T-helper 1 cell treated with Interleukin-12 subunit alpha and Interleukin-12 subunit beta and Interleukin-4 antibody, amounts not matched to agents 30 μg/mL and 1 μg/mL, for 36 hours (primary cell): ENCODE results near the gene APBB2.

Experiments
- H3K27ac Mint-ChIP-seq: one replicate; pipeline ENCODE4 v1.8.0; 2021; ENCODE audit warnings: mild to moderate bottlenecking, mixed read lengths
- H3K27me3 Mint-ChIP-seq: one replicate; pipeline ENCODE4 v1.8.0; 2021; ENCODE audit warnings: low read depth, mixed read lengths
- H3K36me3 Mint-ChIP-seq: one replicate; pipeline ENCODE4 v1.8.0; 2021; ENCODE audit warnings: low read depth, mixed read lengths
- H3K4me1 Mint-ChIP-seq: one replicate; pipeline ENCODE4 v1.8.0; 2021; ENCODE audit warnings: low read depth, mixed read lengths
- H3K4me3 Mint-ChIP-seq: one replicate; pipeline ENCODE4 v1.8.0; 2021; ENCODE audit warnings: mild to moderate bottlenecking, moderate library complexity, mixed read lengths
- H3K9me3 Mint-ChIP-seq: one replicate; pipeline ENCODE4 v1.8.0; 2021; ENCODE audit warnings: mixed read lengths

Gene APBB2

DNA sequence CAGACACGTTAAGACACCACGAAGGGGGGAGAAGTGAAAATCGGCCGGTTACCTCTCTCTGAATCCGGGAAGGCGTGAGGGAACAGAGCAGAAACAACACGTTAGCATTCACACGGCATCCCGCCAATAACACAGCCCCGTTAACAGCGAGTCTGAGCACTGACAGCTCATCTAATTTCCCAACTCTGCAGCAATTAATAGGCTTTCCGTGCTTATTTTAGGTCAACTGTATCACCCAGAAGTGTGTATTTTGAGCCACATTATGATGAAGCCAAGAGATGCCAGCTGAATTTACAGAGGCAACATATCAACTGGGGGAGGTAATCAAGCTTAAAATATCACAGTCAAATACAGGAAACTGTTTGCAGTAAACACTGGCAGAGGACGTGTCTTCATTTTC, 372.0 kb downstream of the APBB2 start:
- Mint-ChIP-seq H3K27ac (no peak overlapping the region), H3K27me3 (peaks cover 4% of the 10 kb centered on the region), H3K4me3 (no peak overlapping the region), H3K9me3 (no peaks in the 10 kb centered on the region), H3K4me1 (peaks cover 5% of the 10 kb centered on the region), H3K36me3 (no peaks in the 10 kb centered on the region)

DNA sequence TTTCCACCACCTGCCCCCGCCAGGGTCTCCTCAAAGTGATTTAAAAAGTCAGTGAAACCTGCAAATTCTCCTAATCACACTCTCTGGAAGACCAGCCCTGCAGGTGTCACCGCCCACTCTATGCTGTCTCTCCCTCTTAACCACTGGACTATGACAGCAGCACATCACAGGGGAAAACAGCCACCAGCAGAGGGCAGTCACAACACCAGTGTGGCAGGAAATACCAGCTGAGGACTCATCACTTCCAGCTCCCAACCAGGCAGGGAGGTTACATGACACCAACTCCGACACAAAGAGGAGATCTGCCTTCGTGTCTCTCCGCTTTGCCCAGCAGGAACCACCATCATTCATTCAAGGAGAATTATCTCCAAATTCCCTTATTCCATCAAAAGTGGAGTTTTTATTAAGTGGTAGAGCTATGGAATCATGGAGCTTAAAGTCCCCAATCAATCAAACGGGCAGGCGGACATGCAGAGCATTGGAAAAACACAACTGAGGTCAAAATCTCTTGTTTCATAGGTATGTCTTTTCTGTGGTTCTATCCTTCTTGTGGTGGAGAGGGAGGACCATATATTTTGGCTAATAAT, 373.3 kb downstream of the APBB2 start:
- H3K4me3 Mint-ChIP-seq: no peak overlapping the region
- no peaks in the 10 kb centered on the region for H3K36me3 Mint-ChIP-seq
- H3K27ac Mint-ChIP-seq: no peak overlapping the region
- peaks cover 5% of the 10 kb centered on the region for H3K4me1 Mint-ChIP-seq
- peaks cover 4% of the 10 kb centered on the region for H3K27me3 Mint-ChIP-seq
- no peaks in the 10 kb centered on the region for H3K9me3 Mint-ChIP-seq

DNA sequence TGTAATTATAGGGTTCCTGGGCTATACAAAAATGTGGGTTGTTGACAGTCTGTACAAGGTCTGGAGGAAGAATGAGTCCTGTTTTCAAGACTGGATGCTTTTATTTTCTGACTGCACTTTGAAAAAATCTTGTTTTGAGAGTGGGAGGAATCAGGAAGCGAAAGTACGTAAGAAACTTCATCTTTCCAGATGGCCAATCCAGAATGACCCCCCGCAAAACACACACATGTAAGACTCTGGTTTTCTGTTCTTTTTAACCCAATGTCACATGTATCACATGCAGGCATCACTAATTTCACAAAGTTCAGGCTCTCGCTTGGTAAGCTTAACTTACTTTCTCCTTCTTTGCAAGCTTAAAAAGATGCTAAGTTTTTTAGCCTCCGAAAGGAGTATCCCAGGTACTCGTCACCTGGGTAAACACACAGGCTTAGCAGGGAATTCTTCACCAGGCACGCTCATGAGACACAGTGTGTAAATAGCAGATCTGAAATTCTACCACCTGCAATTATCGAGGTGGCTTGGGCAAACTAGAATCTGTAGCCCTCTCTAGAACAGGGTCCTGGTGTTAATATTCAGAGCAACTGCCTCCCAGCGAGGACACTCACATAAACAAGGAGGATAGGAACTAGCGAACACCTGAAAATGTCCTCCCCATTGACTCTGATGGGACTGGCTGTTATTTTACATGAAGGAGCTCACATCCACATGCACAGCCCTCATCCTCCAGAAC, 373.9 kb downstream of the APBB2 start:
- Mint-ChIP-seq H3K27ac (no peak overlapping the region), H3K4me1 (peaks cover 5% of the 10 kb centered on the region), H3K27me3 (peaks cover 4% of the 10 kb centered on the region), H3K36me3 (no peaks in the 10 kb centered on the region), H3K9me3 (no peaks in the 10 kb centered on the region), H3K4me3 (no peak overlapping the region)

DNA sequence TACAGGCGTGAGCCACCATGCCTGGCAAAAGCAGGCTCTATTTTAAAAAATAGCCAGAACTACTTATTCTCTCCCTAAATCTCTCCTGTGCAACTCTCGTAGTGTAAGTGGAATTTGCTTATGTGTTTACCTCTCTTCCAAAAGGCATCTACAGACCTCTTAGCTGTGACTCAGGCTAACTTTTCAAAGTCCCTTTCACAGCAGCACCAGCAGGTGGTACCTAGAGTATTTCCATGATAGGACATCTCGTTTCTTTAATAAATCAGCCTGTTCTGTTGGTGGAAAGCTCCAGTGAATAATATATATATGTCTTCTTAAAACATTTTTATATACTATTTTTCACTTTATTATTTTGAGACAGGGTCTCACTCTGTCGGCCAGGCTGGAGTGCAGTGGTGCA, 375.6 kb downstream of the APBB2 start:
- H3K27ac Mint-ChIP-seq: no peak overlapping the region
- peaks cover 4% of the 10 kb centered on the region for H3K27me3 Mint-ChIP-seq
- no peaks in the 10 kb centered on the region for H3K9me3 Mint-ChIP-seq

DNA sequence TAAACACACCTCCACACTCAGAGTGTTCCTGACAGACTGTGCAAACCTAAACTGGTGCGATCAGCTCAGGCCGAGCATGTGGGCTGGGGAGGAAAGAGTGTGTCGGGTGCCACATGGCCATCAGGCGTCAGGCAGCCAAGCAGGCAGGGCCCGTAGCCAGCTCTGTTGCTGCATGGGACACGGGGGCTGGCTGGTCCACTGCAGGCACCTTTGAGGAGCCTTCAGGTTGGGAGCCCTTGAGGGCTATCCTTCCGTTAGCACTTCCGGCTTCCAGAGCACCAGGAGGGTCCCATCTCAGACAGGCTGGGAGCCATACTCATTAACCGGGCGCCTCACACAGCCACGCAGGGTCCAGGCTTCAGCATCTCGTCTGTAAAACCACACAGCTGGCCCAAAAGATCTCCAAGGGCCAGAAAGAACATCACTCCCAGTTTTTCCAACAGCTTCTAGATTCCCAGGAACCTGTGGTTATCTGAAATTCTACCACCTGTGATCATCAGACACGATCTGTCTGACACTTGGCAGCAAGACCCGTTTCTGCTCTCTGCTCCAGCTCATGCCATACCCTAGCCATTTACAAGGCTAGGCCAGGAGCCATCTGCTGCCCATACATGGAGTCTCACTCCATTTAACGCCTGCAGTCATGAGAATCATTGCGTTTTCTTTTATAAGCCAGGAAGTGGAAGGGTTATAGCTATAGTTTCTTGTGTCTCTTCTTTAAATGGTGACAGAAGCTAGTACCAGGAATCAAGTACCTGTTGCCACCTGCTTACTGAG, 377.1 kb downstream of the APBB2 start:
- no peak overlapping the region for H3K4me3 Mint-ChIP-seq
- H3K36me3 Mint-ChIP-seq: no peaks in the 10 kb centered on the region
- H3K9me3 Mint-ChIP-seq: no peaks in the 10 kb centered on the region
- H3K4me1 Mint-ChIP-seq: peaks cover 5% of the 10 kb centered on the region
- no peak overlapping the region for H3K27ac Mint-ChIP-seq
- peaks cover 4% of the 10 kb centered on the region for H3K27me3 Mint-ChIP-seq

More for the DNA sequence above, 375.6 kb downstream of the APBB2 start:
- Mint-ChIP-seq H3K4me1 (peaks cover 5% of the 10 kb centered on the region), H3K4me3 (no peak overlapping the region), H3K36me3 (no peaks in the 10 kb centered on the region)

DNA sequence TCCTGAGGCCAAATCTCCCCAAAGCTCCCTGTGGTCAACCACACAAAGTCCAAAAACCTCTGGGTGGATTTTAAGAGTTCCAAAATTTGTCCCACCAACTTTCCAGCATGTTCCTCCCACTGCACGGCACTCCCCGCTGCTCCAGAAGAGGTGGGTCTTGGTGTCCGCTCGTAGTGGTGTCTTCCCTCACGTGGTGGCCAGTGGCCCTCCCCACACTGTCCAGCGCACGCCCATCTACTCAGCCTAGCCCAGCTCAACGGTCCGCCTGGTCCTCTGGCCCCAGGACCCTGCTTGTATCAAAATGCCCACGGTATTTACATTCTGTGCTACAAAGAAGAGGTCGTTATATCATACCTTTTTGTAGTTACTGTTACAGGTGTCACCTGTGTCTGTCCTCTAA, 381.1 kb downstream of the APBB2 start:
- Mint-ChIP-seq H3K4me3 (no peak overlapping the region), H3K27me3 (no peaks in the 10 kb centered on the region), H3K27ac (no peak overlapping the region), H3K9me3 (peaks cover 2% of the 10 kb centered on the region), H3K36me3 (no peaks in the 10 kb centered on the region), H3K4me1 (no peaks in the 10 kb centered on the region)

DNA sequence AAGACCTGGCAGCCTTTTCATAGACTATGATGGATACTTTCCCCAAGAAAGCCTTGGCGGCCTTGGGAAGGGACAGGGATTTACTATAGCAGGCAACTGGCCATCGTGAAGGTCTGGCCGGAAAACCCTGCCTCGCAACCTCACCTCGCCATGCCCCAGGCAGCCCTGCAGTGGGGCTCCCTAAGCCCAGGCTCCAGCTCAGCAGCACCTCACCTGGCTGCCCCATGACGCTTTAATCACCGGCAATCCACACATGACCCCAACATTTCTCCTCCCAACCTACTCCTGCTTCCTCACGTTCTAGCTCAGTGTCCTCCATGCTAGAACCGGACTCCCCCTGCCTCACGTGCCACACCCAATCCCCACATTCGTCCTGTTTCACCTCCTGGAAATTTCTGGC, 382.2 kb downstream of the APBB2 start:
- Mint-ChIP-seq H3K36me3 (no peaks in the 10 kb centered on the region), H3K27me3 (no peaks in the 10 kb centered on the region), H3K27ac (no peak overlapping the region), H3K4me3 (no peak overlapping the region), H3K9me3 (peaks cover 6% of the 10 kb centered on the region), H3K4me1 (no peaks in the 10 kb centered on the region)

DNA sequence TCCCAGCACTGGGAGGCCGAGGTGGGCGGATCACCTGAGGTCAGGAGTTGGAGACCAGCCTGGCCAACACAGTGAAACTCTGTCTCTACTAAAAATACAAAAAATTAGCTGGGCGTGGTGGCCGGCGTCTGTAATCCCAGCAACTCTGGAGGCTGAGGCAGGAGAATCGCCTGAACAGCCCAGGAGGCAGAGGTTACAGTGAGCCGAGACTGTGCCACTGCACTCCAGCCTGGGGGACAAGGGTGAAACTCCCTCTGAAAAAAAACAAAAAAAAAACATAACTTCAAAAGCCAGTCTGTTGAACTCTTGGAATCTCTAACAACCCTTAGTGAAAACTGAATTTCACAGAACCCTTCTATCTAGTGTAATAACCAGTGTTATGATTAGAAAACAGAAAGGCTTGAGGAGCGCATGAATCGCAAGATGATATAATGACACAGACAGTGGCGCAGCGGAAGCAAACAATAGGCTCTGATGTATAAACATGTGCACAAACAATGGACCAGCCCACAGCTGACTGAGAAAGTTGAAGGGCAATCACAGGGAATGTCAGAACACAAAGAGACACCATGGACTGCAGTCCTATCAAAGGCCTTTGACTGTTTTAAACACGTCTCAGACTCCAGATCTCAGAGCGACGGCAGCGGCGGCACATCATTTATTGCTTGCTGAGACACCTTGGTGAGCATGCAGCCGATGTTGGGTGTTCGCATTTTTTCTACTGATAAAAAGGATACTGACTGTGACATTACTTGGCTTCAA, 383.0 kb downstream of the APBB2 start:
- no peaks in the 10 kb centered on the region for H3K4me1 Mint-ChIP-seq
- no peak overlapping the region for H3K27ac Mint-ChIP-seq
- no peaks in the 10 kb centered on the region for H3K36me3 Mint-ChIP-seq
- H3K27me3 Mint-ChIP-seq: no peaks in the 10 kb centered on the region
- no peak overlapping the region for H3K4me3 Mint-ChIP-seq
- H3K9me3 Mint-ChIP-seq: peaks cover 6% of the 10 kb centered on the region

DNA sequence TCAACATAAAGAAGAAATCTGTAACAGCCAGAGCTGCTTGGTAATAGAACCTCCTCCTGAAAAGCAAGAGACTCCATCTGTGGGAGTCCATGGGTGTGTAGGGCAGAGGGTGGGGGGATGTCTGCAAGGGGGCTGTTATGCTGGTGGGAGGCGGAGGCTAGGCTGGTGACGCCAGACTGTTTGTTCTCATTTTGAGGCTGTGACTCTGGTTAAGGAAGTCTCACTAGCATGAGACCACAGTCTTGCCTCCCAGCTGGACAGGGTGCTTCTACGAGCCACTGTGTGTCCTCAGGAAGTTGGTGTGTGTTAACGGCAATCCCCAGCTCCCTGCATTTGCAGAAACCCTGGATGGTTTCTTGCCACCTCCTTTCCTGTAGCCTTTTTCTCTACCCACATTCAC, 384.8 kb downstream of the APBB2 start:
- Mint-ChIP-seq H3K4me3 (no peak overlapping the region), H3K27ac (no peak overlapping the region), H3K36me3 (no peaks in the 10 kb centered on the region), H3K9me3 (peaks cover 6% of the 10 kb centered on the region), H3K27me3 (no peaks in the 10 kb centered on the region), H3K4me1 (peaks cover 2% of the 10 kb centered on the region)

DNA sequence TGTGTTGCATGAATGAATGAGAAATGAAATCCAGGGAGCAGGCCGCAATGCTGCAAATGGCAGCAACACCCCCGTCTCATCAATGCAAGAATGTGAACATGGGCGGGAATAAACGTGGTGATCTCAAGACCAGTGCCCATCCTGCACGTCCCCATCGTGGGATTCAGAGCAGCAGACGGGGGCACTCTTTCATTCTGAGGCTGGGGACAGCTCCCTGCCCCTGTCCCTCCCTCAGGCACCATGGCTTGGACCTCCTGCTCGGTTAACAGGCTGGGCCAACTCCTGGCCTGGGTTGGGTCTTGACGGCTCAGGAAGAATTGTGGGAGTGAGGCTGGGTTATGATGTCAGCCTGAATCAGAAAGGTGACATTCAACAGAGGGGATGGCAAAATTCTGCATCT, 385.7 kb downstream of the APBB2 start:
- H3K9me3 Mint-ChIP-seq: peaks cover 6% of the 10 kb centered on the region
- peaks cover 2% of the 10 kb centered on the region for H3K4me1 Mint-ChIP-seq
- H3K4me3 Mint-ChIP-seq: no peak overlapping the region
- H3K27me3 Mint-ChIP-seq: no peaks in the 10 kb centered on the region
- no peak overlapping the region for H3K27ac Mint-ChIP-seq
- H3K36me3 Mint-ChIP-seq: no peaks in the 10 kb centered on the region

DNA sequence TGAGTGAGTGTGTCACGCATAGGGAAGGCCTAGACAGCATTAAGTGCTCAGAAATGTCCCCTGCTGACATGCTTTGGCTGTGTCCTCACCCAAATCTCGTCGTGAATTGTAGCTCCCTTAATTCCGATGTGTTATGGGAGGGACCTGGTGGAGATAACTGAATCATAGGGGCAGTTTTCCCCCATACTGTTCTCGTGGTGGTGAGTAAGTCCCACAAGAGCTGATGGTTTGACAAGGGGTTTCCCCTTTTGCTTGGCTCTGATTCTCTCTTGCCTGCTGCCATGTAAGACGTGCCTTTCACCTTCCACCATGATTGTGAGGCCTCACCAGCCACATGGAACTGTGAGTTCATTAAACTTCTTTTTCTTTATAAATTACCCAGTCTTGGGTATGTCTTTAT, 386.6 kb downstream of the APBB2 start:
- no peaks in the 10 kb centered on the region for H3K36me3 Mint-ChIP-seq
- H3K9me3 Mint-ChIP-seq: peaks cover 6% of the 10 kb centered on the region
- H3K27ac Mint-ChIP-seq: no peak overlapping the region
- no peaks in the 10 kb centered on the region for H3K27me3 Mint-ChIP-seq
- H3K4me3 Mint-ChIP-seq: no peak overlapping the region
- H3K4me1 Mint-ChIP-seq: peaks cover 2% of the 10 kb centered on the region

DNA sequence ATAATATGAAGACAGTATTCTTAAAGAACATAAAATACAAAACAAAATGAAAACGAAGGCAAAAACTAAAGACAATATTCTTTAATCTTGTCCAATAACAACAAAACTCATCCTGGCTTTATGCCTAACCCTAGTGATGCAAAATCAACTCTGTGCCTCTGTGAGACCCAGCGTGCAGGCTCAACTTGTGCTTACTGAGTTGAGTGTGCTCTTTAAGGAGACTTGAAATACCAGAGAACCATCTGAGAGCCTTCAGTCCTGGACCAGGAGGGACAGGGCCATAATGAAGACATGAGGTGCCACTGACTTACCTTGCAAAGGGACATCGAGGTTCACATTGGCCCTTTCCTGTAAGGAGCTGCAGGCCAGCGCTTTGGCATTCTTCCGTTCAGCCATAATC, 387.5 kb downstream of the APBB2 start:
- H3K27ac Mint-ChIP-seq: no peak overlapping the region
- peaks cover 6% of the 10 kb centered on the region for H3K9me3 Mint-ChIP-seq
- H3K27me3 Mint-ChIP-seq: no peaks in the 10 kb centered on the region
- H3K4me3 Mint-ChIP-seq: no peak overlapping the region
- H3K4me1 Mint-ChIP-seq: peaks cover 2% of the 10 kb centered on the region
- H3K36me3 Mint-ChIP-seq: no peaks in the 10 kb centered on the region

DNA sequence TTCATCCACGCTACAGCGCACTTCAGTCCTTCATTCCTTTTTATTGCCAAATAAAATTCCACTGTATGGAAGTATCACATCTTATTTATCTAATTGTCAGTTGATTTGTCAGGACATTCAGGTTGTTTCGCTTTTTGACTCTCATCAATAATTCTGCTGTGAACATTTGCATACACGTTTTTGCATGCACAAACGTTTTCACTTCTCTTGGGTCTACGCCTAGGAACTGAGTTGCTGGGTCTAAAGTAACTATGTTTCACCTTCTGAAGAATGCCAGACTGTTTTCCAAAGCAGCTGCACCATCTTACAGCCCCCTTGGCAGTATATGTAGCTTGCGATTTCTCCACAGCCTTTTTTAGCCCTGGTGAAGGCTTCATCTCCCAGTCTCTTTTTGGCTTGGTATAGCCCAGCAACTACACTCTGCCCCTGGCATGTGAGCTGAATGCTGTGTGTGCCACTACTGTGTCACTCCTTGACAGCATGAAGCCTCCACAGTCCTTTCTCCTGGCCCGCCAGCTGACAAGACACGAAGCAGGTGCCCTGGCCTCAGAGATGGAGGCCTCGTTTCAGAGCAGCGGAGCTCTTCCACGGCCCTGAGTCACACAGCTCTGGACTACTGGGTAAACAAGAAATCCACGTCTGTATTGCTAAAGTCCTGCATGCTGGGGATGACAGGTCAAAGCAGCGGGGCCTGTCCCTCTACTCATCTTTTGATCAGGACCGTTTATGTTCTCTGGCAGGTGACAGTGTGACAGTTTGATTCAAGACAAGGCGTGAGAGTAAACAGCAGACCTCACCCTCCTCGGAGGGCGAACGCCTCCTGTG, 389.1 kb downstream of the APBB2 start:
- Mint-ChIP-seq H3K27ac (no peak overlapping the region), H3K27me3 (no peaks in the 10 kb centered on the region), H3K4me3 (no peak overlapping the region), H3K36me3 (no peaks in the 10 kb centered on the region), H3K9me3 (peaks cover 6% of the 10 kb centered on the region), H3K4me1 (peaks cover 2% of the 10 kb centered on the region)
